Measurements from ENCODE around the gene ATG7.
"Not testable (repeated sequence)": the region's sequence is repeated elsewhere in the genome, so short reads cannot be mapped to it uniquely, and the experiment has no call there.

Gene ATG7

GRCh38 chr3:11392014-11392859 is 120.0 kb downstream of the ATG7 start:
- DNase-seq: peak; percentile 5

GRCh38 chr3:11392860-11393114 is 120.6 kb downstream of the ATG7 start:
- DNase-seq: no peak

GRCh38 chr3:11393401-11393800 is 121.2 kb downstream of the ATG7 start:
- no peak for DNase-seq

- DNase-seq: no peak
Measured at GRCh38 chr3:11394392-11394791, 122.2 kb downstream of the ATG7 start.

GRCh38 chr3:11400213-11400612 is 128.0 kb downstream of the ATG7 start:
- no peak for DNase-seq

GRCh38 chr3:11401434-11401833 is 129.2 kb downstream of the ATG7 start:
- DNase-seq: no peak

- DNase-seq: no peak
Measured at GRCh38 chr3:11405323-11405722, 133.1 kb downstream of the ATG7 start.

GRCh38 chr3:11407644-11408043 is 135.4 kb downstream of the ATG7 start:
- no peak for DNase-seq

GRCh38 chr3:11408324-11408859 is 136.2 kb downstream of the ATG7 start:
- DNase-seq: not testable (repeated sequence)

- DNase-seq: no peak
Measured at GRCh38 chr3:11410564-11410963, 138.4 kb downstream of the ATG7 start.

- DNase-seq: no peak
Measured at GRCh38 chr3:11411956-11412355, 139.8 kb downstream of the ATG7 start.

GRCh38 chr3:11413071-11413470 is 140.9 kb downstream of the ATG7 start:
- no peak for DNase-seq

- DNase-seq: no peak
Measured at GRCh38 chr3:11415099-11415498, 142.9 kb downstream of the ATG7 start.

GRCh38 chr3:11420066-11420465 is 147.9 kb downstream of the ATG7 start:
- no peak for DNase-seq

GRCh38 chr3:11422291-11422690 is 150.1 kb downstream of the ATG7 start:
- DNase-seq: no peak

- DNase-seq: no peak
Measured at GRCh38 chr3:11423868-11424267, 151.7 kb downstream of the ATG7 start.

GRCh38 chr3:11424277-11424676 is 152.1 kb downstream of the ATG7 start:
- DNase-seq: no peak

- no peak for DNase-seq
Measured at GRCh38 chr3:11430207-11430606, 158.0 kb downstream of the ATG7 start.

- no peak for DNase-seq
Measured at GRCh38 chr3:11430624-11431023, 158.4 kb downstream of the ATG7 start.

- DNase-seq: no peak
Measured at GRCh38 chr3:11431319-11431718, 159.1 kb downstream of the ATG7 start.

GRCh38 chr3:11434017-11434526 is 161.9 kb downstream of the ATG7 start:
- DNase-seq: no peak

GRCh38 chr3:11434563-11435096 is 162.4 kb downstream of the ATG7 start:
- no peak for DNase-seq

- no peak for DNase-seq
Measured at GRCh38 chr3:11435440-11436165, 163.4 kb downstream of the ATG7 start.

- no peak for DNase-seq
Measured at GRCh38 chr3:11436775-11437174, 164.6 kb downstream of the ATG7 start.

All from T1000 (cell line).